Smooth muscle cell (in vitro differentiated cells): ENCODE measurements around the gene GPHN. TPM values are rescaled to one million over a fixed set of nuclear protein-coding genes. Genes with fewer than 3 reads are reported as not detected.
"Not testable (repeated sequence)": the region's sequence is repeated elsewhere in the genome, so short reads cannot be mapped to it uniquely, and the experiment has no call there.

Experiments
- DNase-seq: peaks from one replicate; lab custom pipeline; 2025; ENCODE audit not compliant: unreplicated experiment; lab: John Stamatoyannopoulos, UW
- H2AFZ ChIP-seq: fragments of 200-600 bp; sonication (generic); 2 replicates; pipeline ENCODE4 v1.6.0; 2016; ENCODE audit warnings: antibody characterized with exemption, low read depth, mild to moderate bottlenecking
- H3F3A ChIP-seq: fragments of 200-600 bp; sonication (generic); 2 replicates; pipeline ENCODE4 v1.6.0; 2017; ENCODE audit warnings: antibody characterized with exemption, low read depth
- H3K27ac ChIP-seq: fragments of 200-600 bp; sonication (generic); 2 replicates; pipeline ENCODE4 v1.5.1; 2016; ENCODE audit warnings: low read depth, mild to moderate bottlenecking
- H3K27me3 ChIP-seq: fragments of 200-600 bp; sonication (generic); 2 replicates; pipeline ENCODE4 v1.6.1; 2016; ENCODE audit warnings: low read depth, mild to moderate bottlenecking
- H3K36me3 ChIP-seq: fragments of 200-600 bp; sonication (generic); 2 replicates; pipeline ENCODE4 v1.5.1; 2016; ENCODE audit warnings: low read depth
- H3K4me1 ChIP-seq: fragments of 200-600 bp; sonication (generic); 2 replicates; pipeline ENCODE4 v1.5.1; 2016; ENCODE audit warnings: low read depth
- H3K4me2 ChIP-seq: fragments of 200-600 bp; sonication (generic); 2 replicates; pipeline ENCODE4 v1.6.0; 2016; ENCODE audit warnings: mild to moderate bottlenecking
- H3K4me3 ChIP-seq: fragments of 200-600 bp; sonication (generic); 2 replicates; pipeline ENCODE4 v1.5.1; 2016; ENCODE audit warnings: mild to moderate bottlenecking
- H3K79me2 ChIP-seq: fragments of 200-600 bp; sonication (generic); 2 replicates; pipeline ENCODE4 v1.6.0; 2016; ENCODE audit warnings: low read depth, mild to moderate bottlenecking
- H3K9ac ChIP-seq: fragments of 200-600 bp; sonication (generic); 2 replicates; pipeline ENCODE4 v1.6.0; 2016; ENCODE audit warnings: low read depth
- H3K9me3 ChIP-seq: fragments of 200-600 bp; sonication (generic); replicated peaks from 2 replicates; pipeline ENCODE4 v1.5.1; 2016; ENCODE audit warnings: low read depth
- H4K20me1 ChIP-seq: fragments of 200-600 bp; sonication (generic); 2 replicates; pipeline ENCODE4 v1.6.0; 2016; ENCODE audit warnings: low read depth
- CTCF ChIP-seq: fragments of 200-600 bp; sonication (generic); IDR thresholded peaks from 2 replicates; pipeline ENCODE4 v1.5.1; 2017; ENCODE audit warnings: borderline replicate concordance, mild to moderate bottlenecking, antibody characterized with exemption; ENCODE audit not compliant: insufficient read depth, poor library complexity, severe bottlenecking
- WGBS: methylation state at CpG from one replicate; pipeline ENCODE4 v1.1.7; 2016; ENCODE audit warnings: low lambda C conversion rate; 5-methylcytosine and 5-hydroxymethylcytosine counted together
- polyA plus RNA-seq: library from polyadenylated mRNA; unstranded; fragments of >200 nt; fragmentation: Nextera tagmentation; extraction: Ambion mirVana; gene quantifications from 2 replicates; pipeline ENCODE4 v1.2.1, GENCODE V29; 2016
- total RNA-seq: library from RNA; depleted of rRNA; stranded (reverse); fragments of >200 nt; gene quantifications from 2 replicates; pipeline ENCODE4 v1.2.3, GENCODE V29; 2014

Gene GPHN
- total and polyA plus RNA-seq, 2 experiments from 2014 or later: 8.6 to 18.9 TPM

- Histone ChIP-seq H3K27ac (no peak overlapping the region), H3K36me3 (no peaks in the 10 kb centered on the region), H3K79me2 (peaks cover 5% of the 10 kb centered on the region), H3K27me3 (no peaks in the 10 kb centered on the region), H2AFZ (no peak overlapping the region), H3F3A (no peaks in the 10 kb centered on the region), H3K4me3 (no peak overlapping the region), H4K20me1 (peaks cover 56% of the 10 kb centered on the region), H3K9me3 (no peaks in the 10 kb centered on the region), H3K4me2 (no peak overlapping the region), H3K9ac (no peak overlapping the region), H3K4me1 (peaks cover 5% of the 10 kb centered on the region)
- no peak for DNase-seq
- TF ChIP-seq CTCF: no peak
- 98% methylated on average over 3 of the region's 3 CpGs for WGBS
These were observed 33.7 kb downstream of the GPHN start for GRCh38 chr14:66541627-66542026.

GRCh38 chr14:66543996-66544395 lies 36.0 kb downstream of the GPHN start:
- Histone ChIP-seq H3K4me1 (no peaks in the 10 kb centered on the region), H3K79me2 (peaks cover 5% of the 10 kb centered on the region), H3K4me3 (no peak overlapping the region), H3K9ac (no peak overlapping the region), H2AFZ (no peak overlapping the region), H3F3A (no peaks in the 10 kb centered on the region), H3K36me3 (no peaks in the 10 kb centered on the region), H4K20me1 (peaks cover 33% of the 10 kb centered on the region), H3K4me2 (no peak overlapping the region), H3K27me3 (no peaks in the 10 kb centered on the region), H3K27ac (no peak overlapping the region), H3K9me3 (no peaks in the 10 kb centered on the region)
- WGBS: 87% methylated on average over 2 of the region's 2 CpGs
- TF ChIP-seq CTCF: no peak
- DNase-seq: no peak

GRCh38 chr14:66545191-66545590 lies 37.2 kb downstream of the GPHN start:
- not testable (repeated sequence) for H3K4me2 ChIP-seq, DNase-seq, H3K9me3 ChIP-seq, H3K27me3 ChIP-seq, H3K36me3 ChIP-seq, H3K9ac ChIP-seq, H2AFZ ChIP-seq, H3F3A ChIP-seq, H3K4me1 ChIP-seq, H3K79me2 ChIP-seq, H3K27ac ChIP-seq, H3K4me3 ChIP-seq
- peaks cover 21% of the 10 kb centered on the region for H4K20me1 ChIP-seq
- WGBS: no CpG with 5 or more reads among the region's 32 CpGs

GRCh38 chr14:66545751-66546150 lies 37.8 kb downstream of the GPHN start:
- not testable (repeated sequence) for H3F3A ChIP-seq, H3K9me3 ChIP-seq, H3K27ac ChIP-seq, H3K4me2 ChIP-seq, DNase-seq, H3K27me3 ChIP-seq, H3K4me1 ChIP-seq, H3K9ac ChIP-seq, H3K4me3 ChIP-seq, H3K79me2 ChIP-seq, H2AFZ ChIP-seq, H3K36me3 ChIP-seq
- peaks cover 16% of the 10 kb centered on the region for H4K20me1 ChIP-seq
- WGBS: no CpG with 5 or more reads among the region's 32 CpGs

- Histone ChIP-seq H3K9me3 (no peaks in the 10 kb centered on the region), H3F3A (no peaks in the 10 kb centered on the region), H3K4me2 (no peak overlapping the region), H3K9ac (no peak overlapping the region), H4K20me1 (no peaks in the 10 kb centered on the region), H3K4me3 (no peak overlapping the region), H3K4me1 (peaks cover 5% of the 10 kb centered on the region), H3K27ac (no peak overlapping the region), H3K27me3 (no peaks in the 10 kb centered on the region), H3K36me3 (no peaks in the 10 kb centered on the region), H3K79me2 (no peaks in the 10 kb centered on the region), H2AFZ (no peak overlapping the region)
- no peak for DNase-seq
- 96% methylated on average over 2 of the region's 2 CpGs for WGBS
- TF ChIP-seq CTCF: no peak
These were observed 55.8 kb downstream of the GPHN start for GRCh38 chr14:66563731-66564130.
